Measurements from ENCODE around the gene RFPL1. TPM values are rescaled to one million over a fixed set of nuclear protein-coding genes. Genes with fewer than 3 reads are reported as not detected.
"Not testable (repeated sequence)": the region's sequence is repeated elsewhere in the genome, so short reads cannot be mapped to it uniquely, and the experiment has no call there.

Gene RFPL1
- total and polyA plus RNA-seq, 8 donors = not detected

DNA sequence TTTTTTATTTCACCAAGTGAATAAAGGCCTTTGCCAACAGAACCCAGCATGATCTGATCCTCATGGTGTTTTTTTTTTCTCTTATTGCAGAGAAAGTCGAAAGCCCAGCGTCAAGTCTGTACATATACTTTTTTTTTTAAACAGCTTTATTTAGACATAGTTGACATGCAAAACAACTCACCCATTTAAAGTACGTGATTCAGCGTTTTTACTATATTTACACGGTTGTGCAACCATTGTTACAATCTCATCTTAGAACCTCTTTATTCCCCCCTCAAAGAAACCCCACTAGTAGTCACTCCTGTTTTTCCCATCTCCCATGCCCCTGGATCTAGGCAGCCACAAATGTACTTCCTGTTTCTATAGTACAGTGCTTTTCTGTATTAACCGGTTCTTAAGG is 29.4 kb upstream of the RFPL1 start:
- 50 to 74% (median 61%) methylated on average over 6 of the region's 6 CpGs for WGBS, 5 donors
- no peak for DNase-seq

DNA sequence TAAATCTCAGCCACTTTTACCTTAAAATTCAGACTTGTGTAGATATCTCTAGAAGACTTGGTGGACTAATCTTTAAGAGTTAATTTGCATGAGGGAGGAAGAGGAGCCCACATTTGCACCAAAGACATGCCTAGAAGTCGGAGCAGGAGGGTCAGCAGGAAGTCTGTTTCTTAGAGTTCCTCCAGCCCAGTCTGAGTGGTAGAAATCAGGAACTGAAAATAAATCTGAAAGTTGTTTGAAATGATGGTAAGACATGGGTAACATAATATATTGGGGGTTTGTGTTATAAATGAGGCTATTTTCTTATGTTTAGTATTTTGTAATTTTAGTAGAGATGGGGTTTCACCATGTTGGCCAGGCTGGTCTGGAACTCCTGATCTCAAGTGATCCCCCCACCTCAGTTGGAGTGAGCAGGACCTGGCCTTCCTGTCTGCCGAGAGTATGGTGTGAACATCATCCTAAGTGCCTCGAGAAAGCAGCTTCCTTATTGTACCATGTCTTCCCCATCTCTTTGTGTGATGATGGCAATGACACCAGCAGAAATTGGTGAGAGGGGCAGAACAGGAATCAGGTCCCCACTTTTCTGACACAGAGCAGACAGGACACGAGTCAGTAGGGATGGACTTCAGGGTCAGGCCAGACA is 26.7 kb upstream of the RFPL1 start:
- WGBS, 5 donors = 50 to 75% (median 64%) methylated on average over 3 to 4 of the region's 4 CpGs
- H3K27ac ChIP-seq; H3K27me3 ChIP-seq; intact Hi-C loops (cut with DNase I; ENCODE audit: low total_unique reads); DNase-seq; H3K9me3 ChIP-seq; H3K36me3 ChIP-seq; H3K4me3 ChIP-seq: not testable (repeated sequence)
- peaks cover 0 to 11% (median 4%) of the 10 kb centered on the region in 4 donors for H3K4me1 ChIP-seq

More for the DNA sequence above, 29.4 kb upstream of the RFPL1 start:
- H3K4me1 ChIP-seq = no peaks in the 10 kb centered on the region
- intact Hi-C loops (cut with DNase I; ENCODE audit: low total_unique reads) = no loop called here
- H3K36me3 ChIP-seq = no peaks in the 10 kb centered on the region
- no peak overlapping the region for H3K27ac ChIP-seq
- no peaks in the 10 kb centered on the region for H3K27me3 ChIP-seq
- no peaks in the 10 kb centered on the region for H3K9me3 ChIP-seq
- no peak overlapping the region for H3K4me3 ChIP-seq
- TF ChIP-seq EP300 (IDR thresholded peaks at IDR 0.05) (no peak), POLR2AphosphoS5 (IDR thresholded peaks at IDR 0.05) (no peak), POLR2A (IDR thresholded peaks at IDR 0.05) (no peak)
- TF ChIP-seq, protein P1, sequence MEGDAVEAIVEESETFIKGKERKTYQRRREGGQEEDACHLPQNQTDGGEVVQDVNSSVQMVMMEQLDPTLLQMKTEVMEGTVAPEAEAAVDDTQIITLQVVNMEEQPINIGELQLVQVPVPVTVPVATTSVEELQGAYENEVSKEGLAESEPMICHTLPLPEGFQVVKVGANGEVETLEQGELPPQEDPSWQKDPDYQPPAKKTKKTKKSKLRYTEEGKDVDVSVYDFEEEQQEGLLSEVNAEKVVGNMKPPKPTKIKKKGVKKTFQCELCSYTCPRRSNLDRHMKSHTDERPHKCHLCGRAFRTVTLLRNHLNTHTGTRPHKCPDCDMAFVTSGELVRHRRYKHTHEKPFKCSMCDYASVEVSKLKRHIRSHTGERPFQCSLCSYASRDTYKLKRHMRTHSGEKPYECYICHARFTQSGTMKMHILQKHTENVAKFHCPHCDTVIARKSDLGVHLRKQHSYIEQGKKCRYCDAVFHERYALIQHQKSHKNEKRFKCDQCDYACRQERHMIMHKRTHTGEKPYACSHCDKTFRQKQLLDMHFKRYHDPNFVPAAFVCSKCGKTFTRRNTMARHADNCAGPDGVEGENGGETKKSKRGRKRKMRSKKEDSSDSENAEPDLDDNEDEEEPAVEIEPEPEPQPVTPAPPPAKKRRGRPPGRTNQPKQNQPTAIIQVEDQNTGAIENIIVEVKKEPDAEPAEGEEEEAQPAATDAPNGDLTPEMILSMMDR (IDR thresholded peaks at IDR 0.05) = no peak

- WGBS, 5 donors = 21 to 46% (median 33%) methylated on average over 3 to 4 of the region's 4 CpGs
These were observed 25.6 kb upstream of the RFPL1 start for GRCh38 chr22:29412772-29413171.

DNA sequence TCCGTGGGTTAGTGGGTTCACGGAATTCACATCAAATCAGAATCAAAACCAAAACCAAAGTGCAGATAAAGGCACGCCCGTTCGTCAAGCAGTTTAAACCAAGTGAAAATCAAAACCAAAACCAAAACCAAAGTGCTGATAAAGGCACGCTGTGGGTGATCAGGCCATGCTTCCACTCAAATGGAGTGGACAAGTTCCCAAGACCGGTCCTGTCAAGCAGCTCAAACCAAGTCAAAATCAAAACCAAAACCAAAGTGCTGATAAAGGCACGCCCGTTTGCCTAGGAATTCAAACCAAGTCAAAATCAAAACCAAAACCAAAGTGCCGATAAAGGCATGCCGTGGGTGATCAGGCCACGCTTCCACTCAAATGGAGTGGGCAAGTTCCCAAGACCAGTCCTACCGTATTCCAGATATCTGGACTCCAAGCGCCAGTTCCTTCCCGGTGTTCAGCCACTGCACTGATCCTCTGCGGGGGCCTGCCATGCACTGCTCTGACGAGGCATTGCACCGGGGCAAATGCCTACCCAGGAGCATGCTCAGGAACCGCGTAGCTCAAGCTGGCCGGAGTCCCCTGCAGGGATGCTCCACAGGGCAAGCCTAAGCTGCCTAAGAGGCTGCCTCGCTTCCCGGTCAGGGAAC is 23.3 kb upstream of the RFPL1 start:
- H3K9me3 ChIP-seq; H3K36me3 ChIP-seq; H3K27me3 ChIP-seq; intact Hi-C loops (cut with DNase I; ENCODE audit: low total_unique reads): not testable (repeated sequence)
- peak overlapping the region; percentile 42 to 55 (median 48) for H3K4me3 ChIP-seq
- peak overlapping the region; percentile 8 to 77 (median 73) for H3K27ac ChIP-seq
- H3K4me1 ChIP-seq = peaks cover 0 to 11% (median 4%) of the 10 kb centered on the region in 4 donors
- WGBS, 5 donors = 10 to 28% (median 26%) methylated on average over 18 to 23 of the region's 23 CpGs
- peak; percentile 49 to 76 for DNase-seq

More at GRCh38 chr22:29412772-29413171, 25.6 kb upstream of the RFPL1 start:
- DNase-seq; H3K27ac ChIP-seq; H3K9me3 ChIP-seq; H3K4me3 ChIP-seq; H3K36me3 ChIP-seq; intact Hi-C loops (cut with DNase I; ENCODE audit: low total_unique reads); H3K27me3 ChIP-seq: not testable (repeated sequence)
- H3K4me1 ChIP-seq = peaks cover 0 to 11% (median 4%) of the 10 kb centered on the region in 4 donors
- TF ChIP-seq, protein P1 (IDR thresholded peaks at IDR 0.05) = peak in 2 of 7 experiments; percentile 23 to 53

GRCh38 chr22:29418704-29419103 is 19.7 kb upstream of the RFPL1 start:
- WGBS, 5 donors = 53 to 65% (median 60%) methylated on average over 5 of the region's 5 CpGs
- intact Hi-C loops (cut with DNase I; ENCODE audit: low total_unique reads); H3K27me3 ChIP-seq; DNase-seq; H3K4me3 ChIP-seq; H3K27ac ChIP-seq; H3K36me3 ChIP-seq; H3K9me3 ChIP-seq: not testable (repeated sequence)
- H3K4me1 ChIP-seq = peaks cover 0 to 11% (median 4%) of the 10 kb centered on the region in 4 donors

GRCh38 chr22:29426476-29426875 is 11.9 kb upstream of the RFPL1 start:
- 84 to 89% (median 87%) methylated on average over 7 of the region's 7 CpGs for WGBS, 5 donors
- peaks cover 0 to 15% (median 4%) of the 10 kb centered on the region in 3 donors for H3K27me3 ChIP-seq
- no peak for DNase-seq
- H3K27ac ChIP-seq = no peak overlapping the region
- intact Hi-C loops (cut with DNase I; ENCODE audit: low total_unique reads) = no loop called here
- no peaks in the 10 kb centered on the region for H3K4me1 ChIP-seq
- H3K9me3 ChIP-seq = no peaks in the 10 kb centered on the region
- no peaks in the 10 kb centered on the region for H3K36me3 ChIP-seq
- TF ChIP-seq EP300 (IDR thresholded peaks at IDR 0.05) (no peak), POLR2AphosphoS5 (IDR thresholded peaks at IDR 0.05) (no peak), POLR2A (IDR thresholded peaks at IDR 0.05) (no peak)
- TF ChIP-seq, protein P1 (IDR thresholded peaks at IDR 0.05) = no peak
- no peak overlapping the region for H3K4me3 ChIP-seq

Data from stomach (tissue), 9 donors.